Epidermal melanocyte (primary cell): ENCODE data around the gene SETMAR.
"Not testable (repeated sequence)": the region's sequence is repeated elsewhere in the genome, so short reads cannot be mapped to it uniquely, and the experiment has no call there.

Experiments used
- DNase-seq: peaks from one replicate; pipeline ENCODE4 v3.0.0; 2011; ENCODE audit warnings: low spot score; ENCODE audit not compliant: insufficient read length

The SETMAR gene

DNA sequence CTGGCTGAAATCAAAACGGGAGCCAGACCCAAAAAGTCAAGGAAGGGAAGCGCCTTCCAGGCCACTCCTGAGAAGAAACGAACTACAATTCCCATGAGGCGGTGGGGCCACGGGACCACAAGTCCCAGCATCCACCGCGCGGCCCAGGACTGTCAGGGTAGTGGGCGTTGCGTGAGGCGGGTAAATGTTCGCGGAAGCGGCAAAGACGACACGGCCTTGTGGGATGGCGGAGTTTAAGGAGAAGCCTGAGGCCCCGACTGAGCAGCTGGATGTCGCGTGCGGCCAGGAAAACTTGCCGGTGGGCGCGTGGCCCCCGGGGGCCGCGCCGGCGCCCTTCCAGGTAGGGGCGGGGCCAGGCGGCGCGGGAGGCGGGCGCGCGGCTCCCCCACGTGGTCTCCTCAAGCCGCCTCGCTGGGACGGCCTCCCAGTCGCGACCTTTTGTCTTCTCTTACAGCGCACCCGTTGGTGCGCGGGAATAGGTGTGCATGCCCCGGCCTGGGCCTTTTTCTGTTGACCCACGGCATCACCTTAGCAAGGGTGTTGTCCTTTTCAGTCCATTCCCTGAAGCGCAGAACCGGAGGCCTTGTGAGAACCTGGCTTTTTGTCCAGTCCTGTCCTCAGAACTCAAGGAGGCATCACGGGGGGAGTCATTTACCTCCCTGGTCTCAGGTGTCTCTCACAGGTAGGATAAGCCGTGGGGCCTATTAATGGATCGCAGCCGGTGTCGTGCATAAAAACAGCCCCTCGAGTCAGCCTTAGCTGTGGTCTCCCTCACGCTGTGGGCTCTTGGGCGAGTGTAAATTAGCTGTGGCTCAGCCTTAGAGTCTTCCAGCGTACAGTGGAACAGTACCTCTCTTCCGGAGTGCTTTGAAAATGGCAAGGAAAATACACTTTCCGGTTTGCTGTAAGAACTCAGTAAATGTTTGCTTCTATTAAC, at the start of gene SETMAR:
TSS of gene SETMAR (plus strand) at position 183 of the 937 bp plus-strand sequence. CDS start at position 185, 2 bp downstream.
- DNase-seq: peak; percentile 75

DNA sequence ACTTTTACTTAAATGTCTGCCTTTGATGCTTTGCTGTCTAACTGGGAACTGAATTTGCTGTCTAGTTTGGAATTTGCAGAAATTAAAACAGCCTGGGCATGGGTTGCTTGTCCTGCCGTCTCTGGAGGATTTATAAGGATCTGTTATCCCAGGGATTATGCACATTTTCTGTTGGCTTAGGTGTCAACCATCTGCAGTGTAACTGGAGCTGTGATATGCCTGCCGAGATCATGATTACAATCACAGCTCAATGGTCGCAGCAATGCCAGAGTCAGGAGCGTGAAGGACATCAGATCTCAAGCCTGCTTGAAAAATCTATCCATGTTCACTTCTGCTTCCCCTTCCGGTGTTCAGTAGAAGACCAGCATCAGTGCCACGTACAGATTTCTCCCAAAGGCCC, 41.8 kb upstream of the SETMAR start:
- DNase-seq: no peak

DNA sequence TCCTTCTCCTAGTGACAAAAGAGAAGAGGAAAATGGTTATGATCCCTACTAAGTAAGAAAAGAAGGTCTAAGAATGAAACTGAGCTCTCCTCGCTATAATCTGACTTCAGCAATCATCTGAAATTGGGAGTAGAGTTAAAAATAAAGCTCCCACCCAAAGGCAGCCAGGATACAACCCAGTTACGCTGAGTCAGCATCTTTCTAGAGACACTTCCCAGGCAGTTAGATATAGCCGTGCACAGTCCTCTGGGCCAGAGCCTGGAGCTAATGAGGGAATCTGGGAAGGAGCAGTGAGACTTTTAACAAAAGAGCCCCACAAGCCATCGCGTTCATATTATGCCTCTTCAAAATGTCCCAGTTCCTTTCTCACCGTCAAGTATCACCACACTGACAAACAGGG, 39.1 kb upstream of the SETMAR start:
- DNase-seq: no peak

DNA sequence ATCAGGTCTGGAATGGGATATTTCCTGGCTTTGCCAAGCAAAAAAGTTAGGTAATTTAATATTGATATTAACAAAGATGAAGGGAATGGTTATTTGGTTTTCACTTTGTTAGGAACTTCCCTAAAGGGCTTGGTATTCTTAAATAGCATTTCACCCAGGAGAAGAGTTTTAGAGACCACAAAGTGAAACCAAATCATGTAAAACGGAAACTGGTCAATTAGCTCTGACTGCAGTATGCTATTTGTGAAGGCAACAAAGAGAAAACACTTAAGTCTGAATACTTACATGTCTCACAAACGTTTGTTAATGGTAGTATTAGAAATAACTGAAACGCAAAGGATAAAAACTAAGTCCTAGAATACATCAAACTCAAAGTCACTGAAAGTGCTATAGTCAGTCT, 32.4 kb upstream of the SETMAR start:
- DNase-seq: no peak

DNA sequence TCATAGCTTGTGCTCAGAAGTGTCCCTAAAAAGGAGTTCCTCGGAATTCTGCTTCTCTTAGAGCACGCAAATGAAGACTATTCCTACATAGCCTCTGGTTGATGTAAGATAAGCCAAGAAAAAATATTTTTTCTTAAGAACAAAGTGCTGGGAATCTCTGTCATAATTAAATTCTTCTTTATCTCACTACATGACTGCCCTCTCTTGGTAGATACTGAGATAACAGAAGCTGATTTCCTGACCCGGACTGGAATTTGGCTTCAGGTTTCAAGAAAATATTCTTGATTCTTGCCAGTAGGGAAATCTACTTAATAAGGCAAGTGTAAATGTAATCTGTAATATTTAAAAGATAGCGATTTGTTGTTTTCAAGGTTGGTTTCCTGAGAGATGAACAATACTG, 31.3 kb upstream of the SETMAR start:
- DNase-seq: peak; percentile 56

DNA sequence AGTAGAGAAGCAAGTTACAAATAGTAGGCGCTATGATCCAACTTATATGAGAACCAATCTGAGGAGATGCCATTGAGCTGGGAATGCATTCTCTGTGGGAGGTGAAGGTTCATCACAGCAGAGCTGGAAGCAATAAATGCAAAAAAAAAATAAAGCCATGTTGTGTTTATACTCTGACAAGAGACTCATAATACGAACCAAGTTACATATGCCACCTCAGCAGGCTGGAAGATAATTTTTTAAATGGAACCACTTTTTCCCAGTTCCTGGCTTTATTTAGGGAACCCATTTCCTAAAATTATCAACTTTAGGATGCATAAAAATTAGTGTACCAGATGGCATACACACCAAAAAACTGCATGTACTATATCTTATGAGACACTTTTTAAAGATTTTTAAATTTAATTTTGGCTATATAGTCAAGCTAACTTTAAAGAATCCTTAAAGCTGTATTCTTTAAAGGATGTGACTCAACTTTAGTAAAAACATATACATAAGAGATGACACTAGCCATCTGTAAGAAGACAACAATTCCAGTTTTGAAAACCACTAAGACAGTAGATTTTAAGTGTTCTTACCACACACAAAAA, 23.6 kb upstream of the SETMAR start:
- DNase-seq: no peak

DNA sequence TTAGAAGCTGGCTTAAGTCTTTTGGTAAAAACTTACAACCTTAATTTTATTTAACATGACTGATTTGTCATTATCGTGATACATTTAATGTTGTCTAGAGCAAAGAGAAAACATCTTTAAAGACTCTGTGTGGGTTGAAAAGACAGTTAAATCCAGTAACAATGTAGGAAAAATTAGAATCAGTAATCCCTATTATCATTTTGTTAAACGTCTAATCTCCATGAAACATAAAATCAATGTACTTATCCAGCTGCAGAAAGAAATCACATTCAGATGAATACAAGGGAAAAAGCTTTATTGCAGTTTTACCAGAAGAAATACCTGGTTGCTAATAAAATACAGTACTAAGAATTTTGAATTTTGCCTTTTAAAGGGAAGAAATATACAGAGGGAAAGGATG, 21.2 kb upstream of the SETMAR start:
- no peak for DNase-seq

DNA sequence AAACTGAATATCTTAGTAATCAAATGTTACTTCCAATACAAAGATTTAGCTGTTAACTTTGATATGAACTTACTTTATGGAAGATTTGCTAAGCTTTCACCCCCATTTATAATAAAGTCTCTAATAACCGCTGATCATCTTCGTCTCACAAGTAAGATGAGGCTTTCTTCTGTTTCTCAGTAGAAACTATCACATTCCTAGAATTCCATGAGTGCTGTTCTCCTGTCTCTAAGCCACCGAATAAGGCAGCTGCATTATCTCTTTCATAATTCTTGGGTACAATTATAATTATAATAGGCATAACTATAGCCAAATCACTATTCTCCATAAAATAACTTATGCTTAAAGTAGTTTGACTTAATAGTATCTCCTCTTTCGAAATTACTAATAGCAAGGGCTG, 18.3 kb upstream of the SETMAR start:
- no peak for DNase-seq

DNA sequence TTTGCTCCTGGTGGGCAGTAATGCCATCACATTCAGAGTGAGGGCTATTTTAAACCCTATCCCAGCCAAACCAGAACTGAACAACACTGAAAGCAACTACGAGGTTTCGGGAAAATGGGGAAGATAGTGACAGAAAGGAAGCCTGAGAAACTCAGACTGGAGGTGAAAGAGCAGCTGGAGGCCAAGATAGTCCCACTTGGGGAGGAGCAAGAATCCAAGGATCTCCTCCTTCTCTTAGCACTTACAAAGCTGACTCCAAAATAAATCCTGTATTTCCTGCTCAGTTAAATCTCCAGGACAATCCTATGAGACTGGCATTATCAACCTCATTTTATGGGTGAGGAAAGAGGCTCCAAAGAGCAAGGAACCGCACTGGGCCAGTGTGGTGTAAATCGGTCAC, 14.1 kb upstream of the SETMAR start:
- DNase-seq: no peak

DNA sequence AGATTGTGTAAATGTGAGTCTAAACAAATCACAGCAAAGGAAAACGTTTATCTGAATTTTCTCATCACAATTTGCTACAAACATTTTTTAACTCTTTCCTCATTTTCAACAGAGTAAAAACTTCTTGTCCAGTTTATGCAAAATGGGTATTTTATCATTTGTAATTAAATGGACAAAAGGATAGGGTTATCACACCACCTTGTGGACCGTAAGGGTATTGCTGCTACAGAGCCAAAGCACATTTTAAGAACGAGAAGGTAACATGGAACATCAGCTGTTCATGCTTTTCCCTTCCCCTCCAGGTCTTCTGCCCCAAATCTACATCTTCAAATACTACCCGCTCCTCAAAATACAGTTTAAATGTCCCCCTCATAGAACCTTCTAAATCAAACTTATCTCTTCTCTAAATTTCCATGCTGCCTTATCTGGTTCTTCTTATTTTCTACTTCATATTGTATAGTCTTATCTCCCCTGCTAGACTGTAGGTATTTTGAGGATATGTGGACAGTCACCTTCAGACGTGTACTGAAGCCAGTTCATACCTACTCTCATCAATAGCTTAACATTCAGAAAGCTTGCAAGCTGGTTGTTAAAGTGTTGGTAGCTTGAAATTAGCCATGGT, 12.8 kb upstream of the SETMAR start:
- no peak for DNase-seq

DNA sequence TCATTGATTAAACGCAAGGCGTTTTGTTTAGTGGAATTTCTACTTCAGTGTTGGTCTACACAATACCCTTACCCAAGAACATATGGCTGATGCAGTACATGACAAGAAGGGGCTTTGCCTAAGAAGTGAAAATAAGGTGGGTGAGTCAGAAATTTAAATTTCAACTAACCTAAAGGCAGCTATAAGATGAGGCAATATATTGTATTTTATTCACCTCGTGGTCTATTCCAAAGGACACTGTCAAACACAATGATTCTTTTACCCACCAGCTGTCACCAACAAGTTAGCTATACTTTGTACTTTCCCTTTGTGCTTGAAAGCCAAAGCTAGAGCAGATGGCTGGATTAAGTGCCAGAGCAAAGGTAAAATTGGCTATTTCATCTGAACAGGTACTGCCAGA, 10.9 kb upstream of the SETMAR start:
- no peak for DNase-seq

DNA sequence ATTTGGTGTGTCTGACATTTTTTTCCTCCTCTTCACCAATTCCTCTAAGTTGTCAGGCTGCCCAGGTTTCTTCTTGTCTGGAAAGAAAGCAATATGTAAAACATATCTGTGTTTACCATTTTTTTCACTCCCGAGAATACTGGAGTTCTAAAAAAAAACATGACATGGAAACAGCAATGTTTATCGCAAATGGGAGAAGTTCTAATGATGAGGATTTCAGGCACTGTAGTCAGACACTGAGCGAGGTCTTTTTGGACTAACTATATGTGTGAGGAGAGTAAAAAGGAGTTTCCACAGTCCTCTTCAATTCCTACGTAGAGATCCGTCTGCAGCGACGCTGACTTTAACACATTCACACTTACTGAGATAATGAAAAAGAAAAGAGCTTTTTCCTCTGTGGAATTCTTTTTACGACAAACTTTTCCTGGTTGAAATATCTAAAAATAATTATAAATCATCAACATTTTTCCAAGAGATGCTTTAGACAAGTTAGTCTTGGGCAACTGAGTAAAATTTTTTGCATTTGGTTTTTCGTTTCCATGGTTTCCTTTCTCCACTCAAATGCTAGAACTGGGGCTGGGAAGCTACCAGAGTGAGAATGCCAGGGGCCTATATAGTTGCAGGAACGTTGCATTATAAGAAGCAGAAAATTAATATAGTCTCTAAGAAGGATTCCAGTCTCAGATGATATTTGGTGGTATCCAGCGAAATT, 8.4 kb upstream of the SETMAR start:
- DNase-seq: no peak

DNA sequence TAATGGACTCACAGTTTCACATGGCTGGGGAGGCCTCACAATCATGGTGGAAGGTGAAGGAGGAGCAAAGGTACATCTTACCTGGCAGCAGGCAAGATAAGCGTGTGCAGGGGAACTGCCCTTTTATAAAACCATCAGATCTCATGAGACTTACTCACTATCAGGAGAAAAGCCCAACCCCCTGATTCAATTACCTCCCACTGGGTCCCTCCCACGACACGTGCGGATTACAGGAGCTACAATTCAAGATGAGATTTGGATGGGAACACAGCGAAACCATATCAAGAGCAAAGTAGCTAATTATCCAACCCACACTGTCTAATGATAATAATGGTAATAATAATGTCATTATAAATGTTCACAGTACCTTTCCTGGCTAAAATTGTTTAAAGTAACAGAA, 6.7 kb upstream of the SETMAR start:
- not testable (repeated sequence) for DNase-seq

DNA sequence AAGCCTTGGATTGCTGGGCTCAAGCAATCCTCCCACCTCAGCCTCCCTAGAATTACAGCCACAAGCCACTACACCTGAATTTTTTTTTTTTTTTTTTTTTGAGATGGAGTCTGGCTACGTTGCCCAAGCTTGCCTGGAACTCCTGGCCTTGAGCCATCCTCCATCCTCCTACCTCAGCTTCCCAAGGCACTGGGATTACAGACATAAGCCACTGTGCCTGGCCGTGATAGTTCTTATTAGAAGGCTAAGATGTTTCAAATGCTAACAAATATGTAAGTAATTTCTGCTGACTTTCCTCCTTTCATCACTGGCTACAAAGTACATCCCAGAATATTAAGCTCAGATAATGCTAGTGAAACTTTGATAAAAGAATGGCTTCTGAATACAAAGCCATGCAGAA, 5.7 kb upstream of the SETMAR start:
- DNase-seq: no peak

DNA sequence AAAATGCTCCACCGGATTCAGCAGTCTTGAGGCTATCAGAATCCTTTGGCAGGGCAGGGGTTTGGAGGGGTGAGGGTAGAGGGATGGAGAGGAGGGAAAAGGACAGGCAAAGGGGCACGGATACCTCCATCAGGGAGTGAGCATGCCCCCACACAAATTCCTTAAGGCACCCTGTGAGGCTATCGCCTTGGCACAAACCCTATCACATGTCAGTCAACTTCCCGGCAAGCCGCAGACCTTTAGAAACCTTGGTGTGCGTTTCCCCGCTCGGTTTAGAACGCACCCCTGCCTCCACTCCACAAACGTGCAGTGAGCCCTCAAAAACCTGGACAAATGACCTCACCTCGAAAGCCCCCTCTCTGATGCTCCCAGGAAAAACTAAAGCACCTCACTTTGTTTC, 422 bp upstream of the SETMAR start:
- DNase-seq: no peak

DNA sequence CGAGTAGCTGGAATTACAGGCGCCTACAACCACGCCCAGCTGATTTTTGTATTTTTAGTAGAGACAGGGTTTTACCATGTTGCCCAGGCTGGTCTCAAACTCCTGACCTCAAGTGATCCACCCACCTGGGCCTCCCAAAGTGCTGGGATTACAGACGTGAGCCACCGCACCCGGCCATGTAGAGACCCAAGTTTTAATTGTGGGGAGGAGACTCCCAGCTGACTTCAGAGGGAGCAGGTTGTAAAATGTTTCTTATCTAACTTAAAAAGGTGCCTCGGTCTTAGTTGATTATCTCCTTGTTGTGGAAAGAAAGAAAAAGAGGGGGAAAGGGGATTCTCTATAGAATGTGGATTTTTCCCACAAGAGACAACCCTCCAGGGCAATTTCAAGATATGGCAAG, 2.0 kb downstream of the SETMAR start:
- DNase-seq: not testable (repeated sequence)

DNA sequence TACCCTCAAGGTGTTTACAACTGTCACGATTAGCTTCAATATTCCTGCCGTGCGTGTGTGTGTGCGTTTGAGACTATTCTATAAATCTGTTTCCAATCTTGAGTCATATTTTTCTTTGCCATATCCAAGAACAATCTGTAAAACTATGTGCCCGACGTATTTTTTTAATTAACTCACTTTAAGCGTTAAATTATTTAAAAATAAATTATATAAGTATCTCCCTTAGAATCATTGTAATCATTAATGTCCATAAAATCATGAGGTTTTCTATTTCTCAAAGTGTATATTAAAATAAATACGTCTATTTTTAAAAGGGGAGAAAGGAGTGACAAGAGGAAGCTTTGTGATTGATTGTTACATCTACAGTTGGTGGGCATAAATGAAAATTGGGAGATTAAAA, 2.9 kb downstream of the SETMAR start:
- DNase-seq: no peak

DNA sequence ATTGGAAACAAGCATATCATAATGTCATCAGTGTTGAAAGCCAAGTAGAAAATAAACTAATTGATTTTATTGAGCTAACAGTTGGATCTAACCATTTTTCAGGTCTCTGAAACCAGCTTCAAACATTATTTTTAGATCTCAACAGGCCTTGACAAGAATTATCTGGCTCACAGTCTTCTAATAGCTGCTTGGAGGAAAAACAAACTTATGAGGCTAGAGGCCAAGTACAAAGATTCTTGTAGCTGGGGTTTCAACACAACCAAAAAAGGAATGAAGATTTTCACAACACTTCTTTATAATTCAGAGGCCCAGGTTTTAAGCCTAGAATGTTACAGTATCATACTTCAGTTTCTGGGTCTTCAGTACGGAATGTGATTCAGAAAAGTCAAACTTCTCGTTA, 3.7 kb downstream of the SETMAR start:
- DNase-seq: no peak

DNA sequence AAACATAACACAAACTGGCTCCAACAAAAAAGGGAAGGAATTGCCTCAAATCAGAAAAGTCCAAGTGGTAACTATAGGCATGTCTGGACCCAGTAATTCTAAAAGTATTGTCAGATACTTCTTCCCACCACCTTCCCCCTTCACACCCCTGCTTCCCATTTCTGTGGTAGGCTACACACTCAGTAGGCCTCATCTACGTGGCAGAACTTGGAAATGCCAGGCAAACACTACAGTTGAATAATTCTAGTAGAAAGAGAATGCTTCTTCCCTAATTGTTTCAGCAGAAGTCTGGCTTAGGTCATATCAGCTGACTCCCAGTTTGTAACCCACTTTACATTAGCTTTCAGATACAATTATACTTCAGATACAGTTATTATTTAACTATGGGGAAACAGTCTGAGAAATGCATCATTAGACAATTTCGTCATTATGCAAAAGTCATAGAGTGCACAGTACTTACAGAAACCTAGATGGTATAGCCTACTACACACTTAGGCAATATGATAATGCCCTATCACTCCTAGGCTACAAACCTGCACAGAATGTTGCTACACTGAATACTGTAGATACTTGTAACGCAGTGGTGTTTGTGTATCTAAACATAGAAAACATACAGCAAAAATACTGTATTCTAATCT, 6.4 kb downstream of the SETMAR start:
- DNase-seq: no peak

DNA sequence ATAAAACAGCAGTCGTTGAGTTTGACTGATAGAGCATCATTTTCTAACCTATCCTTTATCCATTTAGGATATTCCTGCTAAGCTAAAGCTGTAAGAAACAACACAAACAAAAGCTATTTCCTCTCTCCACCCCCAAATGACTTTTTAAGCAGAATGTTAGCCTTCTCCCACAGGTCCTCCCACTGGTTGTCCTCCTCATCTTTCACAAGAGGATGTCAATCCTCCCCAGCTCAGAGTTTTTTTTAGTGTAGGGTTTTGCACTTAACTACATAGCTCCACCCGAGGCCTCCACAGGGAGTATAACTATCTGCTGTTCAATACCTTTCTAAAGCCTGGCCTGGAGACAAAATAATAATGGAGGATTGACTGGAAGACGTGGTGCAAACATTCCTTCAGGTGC, 7.8 kb downstream of the SETMAR start:
- DNase-seq: no peak

DNA sequence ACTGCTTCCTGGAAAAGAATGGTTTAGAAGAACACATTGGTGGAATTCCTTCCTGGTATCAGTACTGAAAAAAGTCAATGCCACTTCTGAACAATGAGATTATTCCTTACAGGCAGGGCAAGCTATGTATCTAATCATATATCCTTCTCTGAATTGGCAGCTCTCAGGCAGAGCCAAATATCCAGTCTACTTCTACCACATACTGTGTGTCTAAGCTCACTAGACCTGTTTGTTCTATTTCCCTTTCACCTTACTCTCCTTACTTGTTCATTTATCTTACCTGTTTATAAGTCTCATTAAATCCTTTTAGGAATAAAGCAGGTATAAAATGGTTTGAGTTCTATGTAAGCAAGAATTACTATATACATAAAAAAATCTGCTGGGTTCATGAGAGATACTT, 8.3 kb downstream of the SETMAR start:
- no peak for DNase-seq
